ENCODE results near the gene TRIO.

The TRIO gene

DNA sequence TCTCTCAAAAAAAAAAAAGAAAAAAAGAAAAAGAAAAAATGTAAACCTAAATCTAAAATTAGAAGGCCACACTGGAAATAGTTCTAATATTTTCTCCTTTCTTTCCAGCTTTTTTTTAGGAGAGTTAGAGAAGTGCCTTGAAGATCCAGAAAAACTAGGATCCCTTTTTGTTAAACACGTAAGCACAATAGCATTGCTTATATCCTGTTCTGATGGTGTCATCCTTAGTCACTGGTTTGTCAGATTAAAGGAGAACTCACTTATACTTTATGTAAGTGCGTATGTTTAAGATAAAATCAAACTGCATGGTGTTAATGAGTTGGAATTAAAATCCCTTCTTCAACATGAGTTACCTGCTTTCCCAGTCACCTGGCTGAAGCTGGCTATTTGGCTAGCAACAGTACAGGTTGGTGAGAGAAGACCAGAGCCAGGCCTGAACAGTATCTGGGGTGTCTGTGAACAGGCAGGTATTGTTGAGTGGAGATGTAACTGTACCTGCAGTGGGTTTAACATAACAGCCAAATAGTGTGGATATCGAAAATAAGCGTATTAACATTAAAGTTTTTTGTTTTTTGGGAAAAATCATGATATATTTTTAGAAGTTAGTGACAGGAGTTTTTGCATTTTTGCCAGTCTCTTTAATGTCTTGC lies 333.8 kb downstream of the TRIO start:
- no peak for DNase-seq (ENCODE audit: low read depth, low spot score)

DNA sequence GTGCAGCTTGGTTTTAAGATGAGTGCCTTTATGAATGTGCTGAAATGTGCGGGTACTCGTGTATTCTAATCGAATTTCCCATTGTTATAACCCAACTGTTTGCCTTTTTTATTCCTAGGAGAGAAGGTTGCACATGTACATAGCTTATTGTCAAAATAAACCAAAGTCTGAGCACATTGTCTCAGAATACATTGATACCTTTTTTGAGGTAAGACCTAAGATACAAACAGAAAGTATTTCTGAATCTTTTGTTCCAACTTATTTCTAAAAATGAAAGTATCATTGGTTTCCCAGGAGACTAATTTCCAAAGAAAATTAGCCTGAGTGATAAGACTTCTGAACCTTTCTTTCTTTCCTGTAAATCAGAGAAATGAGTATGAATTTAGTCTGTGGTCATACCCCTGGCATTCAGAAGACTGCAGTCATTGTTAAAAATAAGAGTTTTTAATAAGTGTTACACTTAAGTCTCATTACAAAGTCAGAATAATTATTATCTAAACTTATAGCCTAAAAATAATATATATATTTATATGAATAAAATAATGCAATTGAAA lies 336.1 kb downstream of the TRIO start:
- no peak for DNase-seq (ENCODE audit: low read depth, low spot score)

DNA sequence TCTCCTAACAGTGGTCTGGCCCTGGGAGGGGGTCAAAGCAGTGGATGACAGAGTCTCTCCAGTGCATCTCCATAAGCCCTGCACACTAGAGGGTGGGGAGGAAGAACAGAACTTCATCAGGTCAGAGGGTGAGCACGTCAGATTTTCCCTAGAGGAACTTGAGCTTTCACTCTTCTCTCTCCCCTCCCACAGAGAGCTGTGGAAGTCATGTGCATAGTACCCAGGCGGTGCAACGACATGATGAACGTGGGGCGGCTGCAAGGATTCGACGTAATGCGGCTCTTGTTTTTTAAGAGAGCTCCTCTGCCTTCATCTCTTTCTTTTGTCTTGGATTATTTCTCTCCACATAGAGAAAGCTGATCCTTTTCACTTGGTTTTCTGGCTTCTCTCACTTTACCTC lies 338.2 kb downstream of the TRIO start:
- DNase-seq (ENCODE audit: low read depth, low spot score): no peak

DNA sequence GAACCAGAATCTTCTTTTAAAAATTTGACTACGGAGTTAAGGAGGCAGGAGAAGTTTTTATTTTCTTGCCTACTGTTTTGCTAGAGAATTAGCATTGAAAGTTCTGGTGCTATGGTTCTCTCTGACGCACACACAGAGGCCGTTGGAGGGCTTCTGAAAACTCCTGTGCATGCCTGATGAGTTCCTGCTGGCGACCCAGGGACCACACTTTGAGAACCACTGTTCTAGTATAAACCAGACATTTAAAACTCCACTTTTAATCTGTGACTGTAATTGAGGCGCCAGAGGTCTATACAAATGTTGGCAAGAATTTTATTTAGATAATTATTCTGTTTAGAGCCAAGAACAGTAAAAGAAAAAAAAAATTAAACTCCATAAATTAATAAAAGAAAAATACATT lies 338.9 kb downstream of the TRIO start:
- no peak for DNase-seq (ENCODE audit: low read depth, low spot score)

DNA sequence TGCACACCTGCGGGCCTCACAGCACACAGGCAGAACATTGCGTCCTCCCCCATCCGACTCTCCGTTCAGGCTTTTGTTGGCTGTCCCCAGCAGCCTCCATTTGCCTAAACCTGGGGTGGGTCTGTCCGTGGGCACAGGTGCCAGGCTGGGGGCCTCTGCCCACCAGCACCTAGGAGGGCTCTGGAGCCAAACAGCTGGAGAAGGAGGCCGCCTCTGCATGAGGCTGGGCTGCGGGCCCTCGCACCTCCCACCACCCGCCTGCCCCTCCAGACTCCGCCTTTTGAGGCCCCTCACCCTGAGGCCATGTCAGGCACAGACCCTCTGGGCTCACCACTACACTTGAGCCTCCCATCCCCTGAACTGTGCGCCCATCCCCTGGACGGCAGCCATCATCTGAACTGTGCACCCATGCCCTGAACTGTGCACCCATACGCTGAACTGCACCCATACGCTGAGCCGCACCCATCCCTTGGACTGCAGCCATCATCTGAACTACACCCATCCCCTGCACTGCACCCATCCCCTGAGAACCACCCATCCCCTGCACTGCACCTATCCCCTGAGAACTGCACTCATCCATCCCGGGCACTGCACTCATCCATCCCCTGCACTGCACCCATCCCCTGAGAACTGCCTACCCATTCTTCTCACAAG lies 340.5 kb downstream of the TRIO start:
- DNase-seq (ENCODE audit: low read depth, low spot score): no peak

DNA sequence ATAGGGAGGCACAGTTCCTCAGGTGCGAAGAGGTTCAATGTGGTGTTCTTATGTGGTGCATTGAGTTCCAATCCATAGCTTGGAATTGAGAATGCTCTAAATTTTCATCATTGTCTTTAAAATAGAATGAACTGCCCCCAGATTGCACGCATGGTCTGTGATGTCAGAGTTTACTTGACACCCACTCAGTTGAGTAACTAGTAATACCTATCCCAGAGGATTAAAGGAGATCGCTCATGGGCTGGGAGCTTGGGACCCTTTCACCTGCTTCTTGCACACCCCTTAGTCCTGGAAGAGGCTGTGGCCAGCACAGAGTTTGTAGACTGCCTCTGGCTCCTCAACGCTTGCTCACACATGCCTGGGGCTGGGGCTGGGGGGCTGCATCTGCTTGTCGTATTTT lies 343.3 kb downstream of the TRIO start:
- no peak for DNase-seq (ENCODE audit: low read depth, low spot score)

DNA sequence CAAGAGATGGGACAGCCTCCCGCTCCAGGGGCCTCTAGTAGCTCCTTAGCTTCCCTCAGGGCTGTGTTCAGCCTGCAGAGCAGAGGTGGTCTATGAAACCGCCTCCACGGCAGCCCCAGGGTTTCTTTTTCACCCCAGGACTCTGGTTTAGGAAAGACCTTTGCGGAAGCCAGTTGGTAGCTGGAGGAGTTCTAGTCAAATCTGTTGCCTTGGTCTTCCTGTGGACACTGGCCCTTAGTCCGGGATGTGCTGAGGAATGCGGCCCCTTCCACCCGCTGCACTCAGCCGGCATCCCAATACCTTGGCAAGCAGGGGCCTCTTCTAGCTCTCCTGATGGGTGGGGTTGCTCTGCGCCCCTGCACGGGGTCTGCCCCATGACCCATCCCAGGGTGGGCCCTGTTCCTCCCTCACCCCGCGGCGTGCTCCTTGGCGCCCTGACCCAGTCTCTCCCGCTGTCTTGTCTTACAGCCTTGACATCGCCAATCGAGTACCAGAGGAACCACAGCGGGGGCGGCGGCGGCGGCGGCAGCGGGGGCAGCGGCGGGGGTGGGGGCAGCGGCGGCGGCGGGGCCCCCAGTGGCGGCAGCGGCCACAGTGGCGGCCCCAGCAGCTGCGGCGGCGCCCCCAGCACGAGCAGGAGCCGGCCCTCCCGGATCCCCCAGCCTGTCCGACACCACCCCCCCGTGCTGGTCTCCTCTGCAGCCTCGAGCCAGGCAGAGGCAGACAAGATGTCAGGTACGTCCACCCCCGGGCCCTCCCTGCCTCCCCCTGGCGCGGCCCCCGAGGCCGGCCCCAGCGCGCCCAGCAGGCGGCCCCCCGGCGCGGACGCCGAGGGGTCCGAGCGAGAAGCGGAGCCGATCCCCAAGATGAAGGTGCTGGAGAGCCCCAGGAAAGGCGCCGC lies 344.1 kb downstream of the TRIO start:
- no peak for DNase-seq (ENCODE audit: low read depth, low spot score)

DNA sequence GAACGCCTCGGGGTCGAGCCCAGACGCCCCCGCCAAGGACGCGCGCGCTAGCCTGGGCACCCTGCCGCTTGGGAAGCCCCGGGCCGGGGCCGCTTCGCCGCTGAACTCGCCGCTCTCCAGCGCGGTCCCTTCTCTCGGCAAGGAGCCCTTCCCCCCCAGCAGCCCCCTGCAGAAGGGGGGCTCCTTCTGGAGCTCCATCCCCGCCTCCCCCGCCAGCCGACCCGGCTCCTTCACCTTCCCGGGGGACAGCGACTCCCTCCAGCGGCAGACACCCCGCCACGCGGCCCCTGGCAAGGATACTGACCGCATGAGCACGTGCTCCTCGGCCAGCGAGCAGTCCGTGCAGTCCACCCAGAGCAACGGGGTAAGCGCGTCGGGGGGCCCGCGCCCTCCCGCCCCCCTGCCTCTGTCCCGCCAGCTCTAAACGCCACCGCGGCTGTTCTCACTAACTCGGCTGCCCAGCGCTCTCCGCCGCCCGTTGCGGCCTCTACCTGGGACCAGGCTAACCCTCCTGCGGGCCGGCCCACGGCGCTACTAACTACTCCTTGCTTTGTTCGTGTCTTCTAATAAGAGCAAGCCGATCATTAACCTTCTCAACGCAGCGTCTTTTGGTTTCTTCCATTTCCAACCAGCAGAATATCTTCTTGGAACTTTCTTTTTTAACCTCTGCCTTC lies 344.9 kb downstream of the TRIO start:
- no peak for DNase-seq (ENCODE audit: low read depth, low spot score)

DNA sequence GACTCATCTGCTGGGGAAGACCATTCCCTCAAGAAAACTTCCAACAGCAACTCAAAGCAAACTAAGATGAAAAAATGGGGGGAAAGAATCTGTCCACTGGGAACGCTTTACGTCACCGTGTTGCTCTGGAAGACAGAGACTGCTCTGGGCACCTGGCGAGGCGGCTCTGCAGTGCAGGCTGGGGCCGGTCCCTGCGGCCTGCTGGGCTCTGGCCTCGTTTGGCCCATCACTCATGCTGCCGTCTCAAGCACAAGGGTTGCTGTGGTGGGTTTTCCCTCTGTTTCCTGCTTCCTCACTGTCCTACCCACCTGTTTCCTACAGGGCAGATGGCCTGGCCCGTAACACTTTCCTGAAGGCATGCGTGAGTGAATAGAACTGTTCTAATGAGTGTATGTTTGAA lies 345.6 kb downstream of the TRIO start:
- no peak for DNase-seq (ENCODE audit: low read depth, low spot score)

DNA sequence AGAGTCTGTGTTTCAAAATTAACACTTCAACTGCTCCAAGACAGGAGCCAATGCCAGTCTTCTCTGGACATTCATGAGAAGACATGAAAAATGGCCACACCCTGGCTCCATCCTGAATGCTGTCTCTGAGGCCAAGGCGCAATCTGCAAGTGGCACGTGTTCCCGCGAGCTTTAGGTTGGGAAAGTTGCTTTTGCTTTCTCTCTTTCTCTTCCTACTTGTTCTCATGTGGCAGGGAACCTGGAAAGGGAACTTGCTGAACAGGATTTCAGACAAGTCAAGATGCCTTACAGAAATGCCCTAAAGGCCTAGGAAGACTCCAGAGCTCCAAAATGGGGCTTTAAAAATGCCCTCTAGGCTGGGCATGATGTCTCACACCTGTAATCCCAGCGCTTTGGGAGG lies 346.5 kb downstream of the TRIO start:
- DNase-seq (ENCODE audit: low read depth, low spot score): no peak

- DNase-seq (ENCODE audit: low read depth, low spot score): no peak
These were observed 347.2 kb downstream of the TRIO start for GRCh38 chr5:14490309-14490711.

- DNase-seq (ENCODE audit: low read depth, low spot score): peak; percentile 21
These were observed 348.1 kb downstream of the TRIO start for GRCh38 chr5:14491015-14491915.

DNA sequence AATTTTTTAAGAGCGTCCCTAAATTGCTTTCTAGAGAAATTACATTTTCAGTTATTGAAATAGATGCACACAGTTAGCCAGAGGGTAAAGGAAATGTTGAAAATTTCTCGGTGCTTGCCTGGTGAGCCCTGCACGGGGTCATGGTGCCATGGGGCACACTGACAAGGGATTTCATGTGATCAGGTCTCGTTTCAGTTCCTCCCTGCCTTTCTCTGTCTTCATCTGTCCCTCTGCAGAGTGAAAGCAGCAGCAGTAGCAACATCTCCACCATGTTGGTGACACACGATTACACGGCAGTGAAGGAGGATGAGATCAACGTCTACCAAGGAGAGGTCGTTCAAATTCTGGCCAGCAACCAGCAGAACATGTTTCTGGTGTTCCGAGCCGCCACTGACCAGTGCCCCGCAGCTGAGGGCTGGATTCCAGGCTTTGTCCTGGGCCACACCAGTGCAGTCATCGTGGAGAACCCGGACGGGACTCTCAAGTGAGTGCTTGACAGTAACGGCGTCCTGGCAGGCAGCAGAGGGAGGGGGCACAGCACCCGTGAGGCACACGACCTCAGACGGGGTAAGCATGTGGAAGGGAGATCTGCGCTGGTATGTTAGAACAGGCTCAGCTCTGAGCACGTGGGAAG lies 349.3 kb downstream of the TRIO start:
- no peak for DNase-seq (ENCODE audit: low read depth, low spot score)

- no peak for DNase-seq (ENCODE audit: low read depth, low spot score)
These were observed 352.2 kb downstream of the TRIO start for GRCh38 chr5:14495301-14495700.

DNA sequence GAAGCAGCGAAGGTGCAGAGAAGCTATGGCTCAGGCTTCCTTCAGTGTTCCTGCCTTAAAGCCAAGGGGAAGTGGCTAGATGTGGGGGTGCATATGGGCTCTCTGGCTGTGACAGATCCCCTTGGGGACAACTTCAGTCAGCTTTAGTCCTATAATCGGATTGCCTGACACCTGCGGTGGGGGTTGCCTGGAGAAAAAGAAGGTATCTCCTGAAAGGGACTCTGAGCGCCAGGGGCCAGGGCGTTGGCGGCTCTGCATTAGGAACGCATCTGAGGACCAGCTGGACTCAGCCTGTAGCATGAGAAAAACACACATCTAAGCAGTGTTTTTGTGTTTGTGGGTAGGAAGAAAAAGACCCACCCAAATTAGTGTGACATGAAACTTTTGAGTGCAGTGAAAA lies 354.2 kb downstream of the TRIO start:
- no peak for DNase-seq (ENCODE audit: low read depth, low spot score)

DNA sequence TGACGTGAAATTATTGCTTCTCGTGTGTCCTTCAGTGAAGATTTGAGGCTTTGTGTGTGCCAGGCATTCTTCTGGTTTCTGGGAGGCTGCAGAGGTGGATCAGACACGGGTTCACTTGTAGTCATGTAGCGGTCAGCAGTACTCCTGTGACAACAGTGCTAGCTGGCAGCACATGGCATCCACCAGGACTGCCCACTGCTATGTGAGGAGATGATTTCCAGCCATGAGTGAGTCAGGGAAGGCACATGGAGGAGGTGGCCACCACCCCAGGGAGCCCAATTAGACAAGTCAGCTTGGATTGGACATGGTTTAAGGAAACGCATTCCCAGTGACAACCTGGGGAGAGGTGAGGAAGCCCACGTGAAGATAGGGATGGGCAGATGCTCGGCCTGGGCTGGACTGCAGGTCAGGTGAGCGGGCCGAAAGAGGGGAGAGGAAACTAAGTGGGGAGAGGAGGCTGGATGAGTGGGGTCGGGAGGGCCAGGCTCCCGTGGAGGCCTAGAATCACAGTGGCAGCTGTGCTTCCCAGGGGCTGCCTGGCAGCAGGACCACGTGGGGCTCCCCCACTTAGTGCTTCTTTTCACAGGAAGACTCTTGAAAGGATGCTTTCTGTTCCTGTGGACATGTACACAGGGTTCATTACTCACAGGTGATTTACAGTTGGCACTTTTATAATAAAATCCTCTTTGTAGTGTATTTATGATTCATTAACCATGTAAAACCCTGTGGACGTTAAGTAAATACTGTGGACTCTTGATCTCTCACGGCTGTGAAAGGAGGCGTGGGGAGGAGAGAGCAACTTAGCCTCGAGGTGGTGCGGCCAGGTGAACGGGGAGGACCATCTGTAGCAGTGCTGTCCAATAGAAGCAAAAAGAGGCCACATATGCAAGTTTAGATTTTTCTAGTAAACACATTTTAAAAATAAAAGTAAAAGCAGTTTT lies 358.5 kb downstream of the TRIO start:
- no peak for DNase-seq (ENCODE audit: low read depth, low spot score)

DNA sequence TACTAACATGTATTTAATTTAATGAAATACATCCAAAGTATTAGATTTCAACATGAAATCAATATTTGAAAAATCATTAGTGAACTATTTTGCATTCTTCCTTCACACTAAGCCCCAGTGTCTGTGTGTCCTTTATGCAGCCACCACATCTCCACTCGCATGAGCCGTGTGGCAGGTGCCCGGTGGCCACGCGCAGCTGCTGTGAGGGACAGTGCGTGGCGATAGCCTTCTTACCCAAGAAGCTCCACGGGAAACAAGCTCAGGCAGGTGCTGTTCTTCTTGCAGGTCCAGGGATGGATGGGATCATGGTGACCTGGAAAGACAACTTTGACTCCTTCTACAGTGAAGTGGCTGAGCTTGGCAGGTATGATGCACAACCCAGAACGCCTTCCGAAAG lies 359.1 kb downstream of the TRIO start:
- no peak for DNase-seq (ENCODE audit: low read depth, low spot score)

DNA sequence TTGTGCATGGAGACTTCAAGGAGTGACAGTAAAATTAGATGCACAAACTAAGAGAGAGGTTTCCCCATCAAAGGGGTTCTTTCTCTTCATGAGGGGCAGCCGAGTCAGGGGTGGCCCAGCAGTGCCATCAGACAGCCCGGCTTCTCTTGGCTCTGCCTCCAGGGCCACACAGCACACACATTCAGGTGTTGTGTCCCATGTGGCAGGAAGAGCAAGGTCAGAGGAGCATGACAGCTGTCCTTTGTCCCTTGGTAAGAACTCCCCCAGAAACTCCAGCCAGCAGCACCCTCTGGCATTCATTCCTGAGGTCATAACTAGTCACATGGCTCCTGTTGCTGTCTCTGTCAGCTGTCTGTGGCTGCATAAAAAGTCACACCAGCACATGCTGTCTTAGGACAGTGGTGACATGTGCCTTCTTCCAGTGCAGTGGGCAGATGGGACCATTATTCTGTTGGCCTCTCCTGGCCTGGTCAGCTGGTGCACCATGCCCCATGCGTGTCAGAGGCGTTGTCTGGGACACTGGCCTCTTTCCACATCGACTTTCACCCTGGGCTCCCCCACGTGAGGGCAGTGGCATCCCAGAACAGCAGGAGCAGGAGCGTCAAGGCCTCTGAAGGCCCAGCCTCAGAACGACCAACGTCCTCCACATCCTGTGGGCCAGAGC lies 360.0 kb downstream of the TRIO start:
- no peak for DNase-seq (ENCODE audit: low read depth, low spot score)
